Mesendoderm (in vitro differentiated cells): Measurements from ENCODE around the gene RNASE7.
A peak's percentile ranks its signal among the peaks of the same experiment; 100 is the strongest.

Source experiments
- DNase-seq: peaks from one replicate; pipeline ENCODE4 v3.0.0; 2013
- H2AK5ac ChIP-seq: 2 replicates; pipeline ENCODE4 v1.6.1; 2013; ENCODE audit warnings: low read length, inconsistent platforms
- H2BK120ac ChIP-seq: 2 replicates; pipeline ENCODE4 v1.6.1; 2013; ENCODE audit warnings: low read depth, mild to moderate bottlenecking, low read length, moderate library complexity, mixed read lengths
- H2BK15ac ChIP-seq: replicated peaks from 2 replicates; pipeline ENCODE4 v1.6.1; 2013; ENCODE audit warnings: low read depth, mild to moderate bottlenecking, moderate library complexity
- H2BK5ac ChIP-seq: 2 replicates; pipeline ENCODE4 v1.6.1; 2013; ENCODE audit warnings: low read length, inconsistent platforms
- H3K18ac ChIP-seq: 2 replicates; pipeline ENCODE4 v1.6.1; 2013; ENCODE audit warnings: mild to moderate bottlenecking, low read length, mixed read lengths
- H3K23ac ChIP-seq: one replicate; pipeline ENCODE4 v1.6.1; 2013; ENCODE audit warnings: low read length
- H3K27ac ChIP-seq: 2 replicates; pipeline ENCODE4 v1.5.1; 2013; ENCODE audit warnings: low read depth, mild to moderate bottlenecking, inconsistent platforms, low read length, moderate library complexity
- H3K27me3 ChIP-seq: 2 replicates; pipeline ENCODE4 v1.6.1; 2013; ENCODE audit warnings: low read length, control low read depth, mild to moderate bottlenecking, inconsistent platforms; ENCODE audit not compliant: insufficient read depth, poor library complexity
- H3K36me3 ChIP-seq: 2 replicates; pipeline ENCODE4 v1.6.1; 2013; ENCODE audit warnings: low read length, inconsistent platforms; ENCODE audit not compliant: control insufficient read depth, insufficient read depth
- H3K4ac ChIP-seq: one replicate; pipeline ENCODE4 v1.6.1; 2013; ENCODE audit warnings: low read depth, mild to moderate bottlenecking, low read length, moderate library complexity
- H3K4me1 ChIP-seq: 2 replicates; pipeline ENCODE4 v1.6.1; 2013; ENCODE audit warnings: low read depth, low read length, inconsistent platforms; ENCODE audit not compliant: control insufficient read depth
- H3K4me2 ChIP-seq: 2 replicates; pipeline ENCODE4 v1.6.1; 2013; ENCODE audit warnings: low read length
- H3K4me3 ChIP-seq: 2 replicates; pipeline ENCODE4 v1.5.1; 2013; ENCODE audit warnings: mild to moderate bottlenecking, low read length
- H3K56ac ChIP-seq: one replicate; pipeline ENCODE4 v1.6.1; 2013; ENCODE audit warnings: low read length
- H3K79me1 ChIP-seq: 2 replicates; pipeline ENCODE4 v1.6.1; 2013; ENCODE audit warnings: low read length, inconsistent platforms
- H3K79me2 ChIP-seq: 2 replicates; pipeline ENCODE4 v1.6.1; 2013; ENCODE audit warnings: mild to moderate bottlenecking, low read length; ENCODE audit not compliant: control insufficient read depth, insufficient read depth
- H3K9ac ChIP-seq: 2 replicates; pipeline ENCODE4 v1.6.1; 2013; ENCODE audit warnings: low read length, inconsistent platforms
- H4K5ac ChIP-seq: one replicate; pipeline ENCODE4 v1.6.1; 2013; ENCODE audit warnings: low read length
- H4K8ac ChIP-seq: one replicate; pipeline ENCODE4 v1.6.1; 2013; ENCODE audit warnings: low read depth, mild to moderate bottlenecking, control low read depth, low read length, moderate library complexity
- WGBS: extraction: QIAGEN DNeasy Blood & Tissue Kit; methylation state at CpG from one replicate; pipeline ENCODE4 v1.1.7; 2013; ENCODE audit warnings: low lambda C conversion rate, missing lambda C conversion rate; ENCODE audit not compliant: insufficient coverage; ENCODE audit errors: extremely low coverage; 5-methylcytosine and 5-hydroxymethylcytosine counted together

RNASE7 gene

DNA sequence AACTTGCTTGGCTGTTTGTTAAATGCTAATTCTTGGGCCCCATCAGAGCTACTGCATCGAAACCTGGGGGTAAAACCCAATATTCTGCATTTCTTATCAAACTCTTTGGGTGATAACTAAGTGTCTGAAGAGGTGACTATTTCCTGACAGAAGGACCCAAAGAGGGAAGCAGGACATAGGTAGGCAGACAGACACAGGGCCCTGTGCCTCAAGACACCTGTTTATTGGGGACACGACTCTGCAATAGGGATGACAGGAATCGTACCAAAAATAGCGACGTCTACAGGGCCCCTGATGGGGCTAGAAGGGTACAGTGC lies 47.7 kb downstream of the RNASE7 start:
- no peak overlapping the region for H3K4ac ChIP-seq
- H3K9ac ChIP-seq = no peak overlapping the region
- H4K8ac ChIP-seq = no peak overlapping the region
- no peak overlapping the region for H3K18ac ChIP-seq
- peaks cover 8% of the 10 kb centered on the region for H3K79me1 ChIP-seq
- H3K79me2 ChIP-seq = no peaks in the 10 kb centered on the region
- no peak for DNase-seq
- H2AK5ac ChIP-seq = no peak overlapping the region
- peaks cover 11% of the 10 kb centered on the region for H3K4me1 ChIP-seq
- no CpG with 5 or more reads among the region's 5 CpGs for WGBS
- H3K27ac ChIP-seq = no peak overlapping the region
- no peak overlapping the region for H3K4me3 ChIP-seq
- no peak overlapping the region for H2BK120ac ChIP-seq
- H3K27me3 ChIP-seq = no peaks in the 10 kb centered on the region
- H2BK5ac ChIP-seq = no peak overlapping the region
- no peak overlapping the region for H3K23ac ChIP-seq
- H3K4me2 ChIP-seq = no peak overlapping the region
- H3K56ac ChIP-seq = no peak overlapping the region
- no peak overlapping the region for H2BK15ac ChIP-seq
- H3K36me3 ChIP-seq = peaks cover 14% of the 10 kb centered on the region
- no peak overlapping the region for H4K5ac ChIP-seq

GRCh38 chr14:21090194-21090939 lies 48.2 kb downstream of the RNASE7 start:
- no peak overlapping the region for H3K4ac ChIP-seq
- H2BK120ac ChIP-seq = no peak overlapping the region
- no peaks in the 10 kb centered on the region for H3K27me3 ChIP-seq
- H3K79me1 ChIP-seq = peaks cover 8% of the 10 kb centered on the region
- no peak overlapping the region for H3K4me3 ChIP-seq
- peak; percentile 64 for DNase-seq
- no peak overlapping the region for H3K56ac ChIP-seq
- H3K18ac ChIP-seq = no peak overlapping the region
- H2AK5ac ChIP-seq = no peak overlapping the region
- no peaks in the 10 kb centered on the region for H3K79me2 ChIP-seq
- H3K4me1 ChIP-seq = peaks cover 12% of the 10 kb centered on the region
- no CpG with 5 or more reads among the region's 45 CpGs for WGBS
- H3K36me3 ChIP-seq = peaks cover 10% of the 10 kb centered on the region
- no peak overlapping the region for H2BK5ac ChIP-seq
- H3K23ac ChIP-seq = no peak overlapping the region
- H3K9ac ChIP-seq = no peak overlapping the region
- H3K27ac ChIP-seq = no peak overlapping the region
- H4K5ac ChIP-seq = no peak overlapping the region
- H3K4me2 ChIP-seq = no peak overlapping the region
- no peak overlapping the region for H4K8ac ChIP-seq
- H2BK15ac ChIP-seq = no peak overlapping the region

GRCh38 chr14:21090940-21091663 lies 48.9 kb downstream of the RNASE7 start:
- Histone ChIP-seq H3K79me2 (peaks cover 2% of the 10 kb centered on the region), H3K18ac (no peak overlapping the region), H2BK5ac (no peak overlapping the region), H2BK120ac (no peak overlapping the region), H3K27me3 (no peaks in the 10 kb centered on the region), H3K56ac (no peak overlapping the region), H3K36me3 (peaks cover 7% of the 10 kb centered on the region), H3K9ac (no peak overlapping the region), H2BK15ac (no peak overlapping the region), H3K4me3 (no peak overlapping the region), H3K4ac (no peak overlapping the region), H3K79me1 (peaks cover 8% of the 10 kb centered on the region), H4K5ac (no peak overlapping the region), H2AK5ac (no peak overlapping the region), H3K27ac (no peak overlapping the region), H3K4me2 (no peak overlapping the region), H3K23ac (no peak overlapping the region), H4K8ac (no peak overlapping the region), H3K4me1 (peaks cover 12% of the 10 kb centered on the region)
- WGBS = no CpG with 5 or more reads among the region's 45 CpGs
- DNase-seq = no peak

- no peak overlapping the region for H4K5ac ChIP-seq
- no peak overlapping the region for H2BK120ac ChIP-seq
- no peak overlapping the region for H2BK15ac ChIP-seq
- no peak overlapping the region for H3K27ac ChIP-seq
- no peak overlapping the region for H3K9ac ChIP-seq
- H2AK5ac ChIP-seq = no peak overlapping the region
- no CpG with 5 or more reads among the region's 42 CpGs for WGBS
- no peak overlapping the region for H3K23ac ChIP-seq
- H3K4me2 ChIP-seq = no peak overlapping the region
- peaks cover 6% of the 10 kb centered on the region for H3K36me3 ChIP-seq
- no peak overlapping the region for H3K4me3 ChIP-seq
- H3K56ac ChIP-seq = no peak overlapping the region
- DNase-seq = no peak
- peaks cover 9% of the 10 kb centered on the region for H3K79me2 ChIP-seq
- no peak overlapping the region for H2BK5ac ChIP-seq
- H3K27me3 ChIP-seq = no peaks in the 10 kb centered on the region
- no peak overlapping the region for H3K18ac ChIP-seq
- no peak overlapping the region for H4K8ac ChIP-seq
- H3K4ac ChIP-seq = no peak overlapping the region
- H3K4me1 ChIP-seq = peaks cover 12% of the 10 kb centered on the region
- peaks cover 9% of the 10 kb centered on the region for H3K79me1 ChIP-seq
Measured at GRCh38 chr14:21091821-21092272, 49.7 kb downstream of the RNASE7 start.

DNA sequence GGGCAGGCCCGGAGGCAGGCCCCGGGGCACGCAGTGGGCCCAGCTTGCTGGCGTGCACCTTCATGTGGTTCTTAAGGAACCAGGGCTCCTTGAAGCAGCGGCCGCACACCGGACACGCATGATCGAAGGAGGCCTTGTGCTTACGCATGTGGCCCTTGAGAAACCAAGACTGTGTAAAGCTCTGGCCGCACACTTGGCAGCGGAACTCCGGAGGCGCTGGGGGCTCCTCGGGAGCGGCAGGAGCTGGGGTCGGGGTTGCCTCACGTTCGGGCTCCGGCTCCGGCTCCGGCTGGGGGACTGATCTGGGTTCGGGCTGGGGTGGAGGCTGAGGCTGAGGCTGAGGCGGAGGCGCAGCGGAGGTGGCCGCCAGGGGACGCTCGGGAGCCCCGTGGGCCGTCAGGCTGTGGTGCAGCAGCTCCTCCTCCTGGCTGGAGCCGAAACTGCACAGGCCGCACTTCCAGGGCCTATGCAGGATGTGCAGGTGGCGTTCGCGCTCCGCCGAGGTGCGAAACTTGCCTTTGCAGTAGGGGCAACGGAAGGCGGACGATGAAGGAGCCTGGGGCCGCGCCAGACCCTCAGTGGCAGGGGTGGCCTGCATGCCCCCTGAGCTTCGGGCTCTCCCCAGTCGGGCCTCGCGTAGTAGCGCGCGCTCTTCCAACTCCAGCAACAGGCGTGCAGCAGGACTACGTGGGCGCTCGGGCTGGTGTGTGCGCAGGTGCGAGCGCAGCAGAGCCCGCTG lies 50.3 kb downstream of the RNASE7 start:
- Histone ChIP-seq H3K79me2 (peaks cover 15% of the 10 kb centered on the region), H3K23ac (no peak overlapping the region), H3K9ac (no peak overlapping the region), H4K8ac (no peak overlapping the region), H3K18ac (no peak overlapping the region), H2BK120ac (no peak overlapping the region), H3K27me3 (no peaks in the 10 kb centered on the region), H2AK5ac (no peak overlapping the region), H3K4ac (no peak overlapping the region), H3K79me1 (peaks cover 11% of the 10 kb centered on the region), H3K56ac (peak overlapping the region; percentile 12), H4K5ac (no peak overlapping the region), H3K4me2 (no peak overlapping the region), H3K4me3 (no peak overlapping the region), H2BK15ac (no peak overlapping the region), H3K27ac (no peak overlapping the region), H3K4me1 (peaks cover 16% of the 10 kb centered on the region), H2BK5ac (no peak overlapping the region), H3K36me3 (peaks cover 6% of the 10 kb centered on the region)
- DNase-seq = peak; percentile 86
- no CpG with 5 or more reads among the region's 59 CpGs for WGBS
